Peyer's patch (tissue), 4 donors: ENCODE measurements around the gene RNF225.

ENCODE experiments used
- POLR2A ChIP-seq, 2 donors: fragments of 450-650 bp; IDR thresholded peaks; one replicate each; pipeline ENCODE4 v1.5.1; 2017; ENCODE audit warnings: antibody characterized with exemption in 2 of 2, mild to moderate bottlenecking in 2 of 2, moderate library complexity in 2 of 2
- TF ChIP-seq, protein P1 (sequence below), 6 experiments: fragments of 450-650 bp in 4 of 6; fragments of 200-600 bp in 2 of 6; sonication (generic) in 1 of 6; IDR thresholded peaks; one replicate each; pipeline ENCODE4 v1.5.1; 2017 to 2019; ENCODE audit warnings: antibody characterized with exemption in 6 of 6, mild to moderate bottlenecking in 3 of 6, moderate library complexity in 1 of 6

- TF ChIP-seq, protein P1, sequence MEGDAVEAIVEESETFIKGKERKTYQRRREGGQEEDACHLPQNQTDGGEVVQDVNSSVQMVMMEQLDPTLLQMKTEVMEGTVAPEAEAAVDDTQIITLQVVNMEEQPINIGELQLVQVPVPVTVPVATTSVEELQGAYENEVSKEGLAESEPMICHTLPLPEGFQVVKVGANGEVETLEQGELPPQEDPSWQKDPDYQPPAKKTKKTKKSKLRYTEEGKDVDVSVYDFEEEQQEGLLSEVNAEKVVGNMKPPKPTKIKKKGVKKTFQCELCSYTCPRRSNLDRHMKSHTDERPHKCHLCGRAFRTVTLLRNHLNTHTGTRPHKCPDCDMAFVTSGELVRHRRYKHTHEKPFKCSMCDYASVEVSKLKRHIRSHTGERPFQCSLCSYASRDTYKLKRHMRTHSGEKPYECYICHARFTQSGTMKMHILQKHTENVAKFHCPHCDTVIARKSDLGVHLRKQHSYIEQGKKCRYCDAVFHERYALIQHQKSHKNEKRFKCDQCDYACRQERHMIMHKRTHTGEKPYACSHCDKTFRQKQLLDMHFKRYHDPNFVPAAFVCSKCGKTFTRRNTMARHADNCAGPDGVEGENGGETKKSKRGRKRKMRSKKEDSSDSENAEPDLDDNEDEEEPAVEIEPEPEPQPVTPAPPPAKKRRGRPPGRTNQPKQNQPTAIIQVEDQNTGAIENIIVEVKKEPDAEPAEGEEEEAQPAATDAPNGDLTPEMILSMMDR (IDR thresholded peaks at IDR 0.05), result no peak
- no peak for TF ChIP-seq POLR2A (IDR thresholded peaks at IDR 0.05)
Measured at GRCh38 chr19:58396691-58397532, 1.5 kb downstream of the RNF225 start.
